GM18868 (cell line): ENCODE data around the gene RSPO4.

Experiments used
- ATAC-seq: cut with Tn5 transposase; IDR thresholded peaks from one replicate; pipeline ENCODE4 v1.9.1; 2021; ENCODE audit warnings: mild to moderate bottlenecking, moderate library complexity; ENCODE audit not compliant: unreplicated experiment

The RSPO4 gene

GRCh38 chr20:944774-945410 lies 57.2 kb downstream of the RSPO4 start:
- ATAC-seq: no peak

- ATAC-seq: no peak
Measured at GRCh38 chr20:944148-944547, 58.0 kb downstream of the RSPO4 start.

GRCh38 chr20:942611-943010 lies 59.5 kb downstream of the RSPO4 start:
- no peak for ATAC-seq

GRCh38 chr20:940926-941325 lies 61.2 kb downstream of the RSPO4 start:
- ATAC-seq: no peak

GRCh38 chr20:939606-940005 lies 62.5 kb downstream of the RSPO4 start:
- no peak for ATAC-seq

- no peak for ATAC-seq
Measured at GRCh38 chr20:934186-934840, 67.8 kb downstream of the RSPO4 start.

GRCh38 chr20:933029-933428 lies 69.1 kb downstream of the RSPO4 start:
- ATAC-seq: no peak

GRCh38 chr20:931401-931800 lies 70.7 kb downstream of the RSPO4 start:
- ATAC-seq: no peak

- ATAC-seq: no peak
Measured at GRCh38 chr20:926670-927069, 75.4 kb downstream of the RSPO4 start.

- ATAC-seq: no peak
Measured at GRCh38 chr20:925516-925915, 76.6 kb downstream of the RSPO4 start.

- ATAC-seq: no peak
Measured at GRCh38 chr20:924639-925038, 77.5 kb downstream of the RSPO4 start.

- no peak for ATAC-seq
Measured at GRCh38 chr20:922781-923180, 79.3 kb downstream of the RSPO4 start.

- ATAC-seq: no peak
Measured at GRCh38 chr20:921068-921467, 81.0 kb downstream of the RSPO4 start.

GRCh38 chr20:920311-920710 lies 81.8 kb downstream of the RSPO4 start:
- ATAC-seq: no peak

GRCh38 chr20:919491-919916 lies 82.6 kb downstream of the RSPO4 start:
- ATAC-seq: no peak

GRCh38 chr20:917416-917815 lies 84.7 kb downstream of the RSPO4 start:
- no peak for ATAC-seq

GRCh38 chr20:916825-917224 lies 85.3 kb downstream of the RSPO4 start:
- ATAC-seq: no peak

GRCh38 chr20:916125-916799 lies 85.8 kb downstream of the RSPO4 start, which contains the start of gene ANGPT4:
TSS of gene ANGPT4 (minus strand) at chr20:916334. CDS start at chr20:916214, 120 bp downstream.
- no peak for ATAC-seq

GRCh38 chr20:914727-915498 lies 87.2 kb downstream of the RSPO4 start:
- ATAC-seq: no peak

GRCh38 chr20:913306-913849 lies 88.7 kb downstream of the RSPO4 start:
- ATAC-seq: no peak
